Liver (tissue), 9 donors: Measurements from ENCODE around the gene TEK. TPM values are rescaled to one million over a fixed set of nuclear protein-coding genes. Genes with fewer than 3 reads are reported as not detected.

Source experiments
- DNase-seq: peaks from one replicate; pipeline ENCODE4 v3.0.0-alpha.2; 2017; ENCODE audit warnings: low spot score
- H3K27ac ChIP-seq, 2 donors: one replicate each; pipeline ENCODE4 v1.7.0; 2013; ENCODE audit warnings: inconsistent platforms in 2 of 2, low read length in 2 of 2, control low read depth in 1 of 2, low read depth in 1 of 2, mild to moderate bottlenecking in 1 of 2
- H3K27me3 ChIP-seq, 4 donors: one replicate each; pipeline versions ENCODE4 v1.6.1 to v1.7.0; 2013; ENCODE audit warnings: low read length in 3 of 4, inconsistent platforms in 1 of 4, mild to moderate bottlenecking in 1 of 4, moderate library complexity in 1 of 4; ENCODE audit not compliant: control insufficient read depth in 4 of 4, insufficient read depth in 4 of 4
- H3K36me3 ChIP-seq, 4 donors: one replicate each; pipeline versions ENCODE4 v1.6.1 to v1.7.0; 2013; ENCODE audit warnings: low read length in 3 of 4, mild to moderate bottlenecking in 3 of 4, low read depth in 1 of 4, moderate library complexity in 1 of 4; ENCODE audit not compliant: control insufficient read depth in 4 of 4, insufficient read depth in 3 of 4
- H3K4me1 ChIP-seq, 4 donors: one replicate each; pipeline versions ENCODE4 v1.6.1 to v1.7.0; 2013; ENCODE audit warnings: low read length in 3 of 4, mild to moderate bottlenecking in 3 of 4, moderate library complexity in 1 of 4; ENCODE audit not compliant: control insufficient read depth in 4 of 4, insufficient read depth in 4 of 4
- H3K4me3 ChIP-seq, 3 donors: one replicate each; pipeline versions ENCODE4 v1.6.1 to v1.7.0; 2013; ENCODE audit warnings: low read length in 3 of 3, control low read depth in 1 of 3, low read depth in 1 of 3, mild to moderate bottlenecking in 1 of 3
- H3K9ac ChIP-seq, 2 donors: one replicate each; pipeline ENCODE4 v1.7.0; 2013; ENCODE audit warnings: low read length in 2 of 2, mild to moderate bottlenecking in 2 of 2, moderate library complexity in 2 of 2, control low read depth in 1 of 2, low read depth in 1 of 2
- H3K9me3 ChIP-seq, 4 donors: one replicate each; pipeline versions ENCODE4 v1.6.1 to v1.7.0; 2013; ENCODE audit warnings: low read length in 3 of 4; ENCODE audit not compliant: control insufficient read depth in 4 of 4
- EGR1 ChIP-seq, 2 donors: IDR thresholded peaks; 2 replicates each; pipeline ENCODE4 v1.6.1; 2016 to 2018; ENCODE audit warnings: antibody characterized with exemption in 2 of 2, low read depth in 2 of 2
- FOXA1 ChIP-seq: IDR thresholded peaks from 2 replicates; pipeline ENCODE4 v1.6.1; 2016; ENCODE audit warnings: antibody characterized with exemption
- FOXA2 ChIP-seq: IDR thresholded peaks from 2 replicates; pipeline ENCODE4 v1.6.1; 2016; ENCODE audit warnings: antibody characterized with exemption
- GABPA ChIP-seq, 2 donors: IDR thresholded peaks in 1 of 2; conservative IDR thresholded peaks in 1 of 2; 2 replicates each; pipeline ENCODE4 v1.6.1; 2016; ENCODE audit warnings: antibody characterized with exemption in 2 of 2, mild to moderate bottlenecking in 1 of 2, moderate library complexity in 1 of 2
- HNF4A ChIP-seq, 2 donors: conservative IDR thresholded peaks; 2 replicates each; pipeline ENCODE4 v1.6.1; 2016; ENCODE audit warnings: antibody characterized with exemption in 2 of 2, mild to moderate bottlenecking in 2 of 2
- HNF4G ChIP-seq: IDR thresholded peaks from 2 replicates; pipeline ENCODE4 v1.6.1; 2016; ENCODE audit warnings: antibody characterized with exemption
- JUND ChIP-seq, 2 donors: IDR thresholded peaks; 2 replicates each; pipeline ENCODE4 v1.6.1; 2016; ENCODE audit warnings: antibody characterized with exemption in 2 of 2
- NR2F2 ChIP-seq: IDR thresholded peaks from 2 replicates; pipeline ENCODE4 v1.6.1; 2016; ENCODE audit warnings: antibody characterized with exemption
- RAD21 ChIP-seq, 2 donors: IDR thresholded peaks; 2 replicates each; pipeline ENCODE4 v1.6.1; 2016; ENCODE audit warnings: antibody characterized with exemption in 2 of 2, mild to moderate bottlenecking in 2 of 2
- RXRA ChIP-seq, 2 donors: IDR thresholded peaks; 2 replicates each; pipeline ENCODE4 v1.6.1; 2017 to 2018; ENCODE audit warnings: antibody characterized with exemption in 2 of 2, mild to moderate bottlenecking in 1 of 2
- SP1 ChIP-seq: IDR thresholded peaks from 2 replicates; pipeline ENCODE4 v1.6.1; 2018; ENCODE audit warnings: antibody characterized with exemption, mild to moderate bottlenecking
- TAF1 ChIP-seq: conservative IDR thresholded peaks from 2 replicates; pipeline ENCODE4 v1.6.1; 2016; ENCODE audit warnings: antibody characterized with exemption, mild to moderate bottlenecking
- YY1 ChIP-seq: IDR thresholded peaks from 2 replicates; pipeline ENCODE4 v1.6.1; 2016; ENCODE audit warnings: antibody characterized with exemption, mild to moderate bottlenecking
- WGBS: extraction: QIAGEN DNeasy Blood & Tissue Kit; methylation state at CpG from one replicate; pipeline ENCODE4 v1.1.7; 2013; 5-methylcytosine and 5-hydroxymethylcytosine counted together
- polyA plus RNA-seq, 2 donors: library from polyadenylated mRNA; stranded (reverse) in 1 of 2; unstranded in 1 of 2; fragments of 200-250 nt in 1 of 2; fragments of >200 nt in 1 of 2; fragmentation: Nextera tagmentation in 1 of 2; extraction: Ambion mirVana in 1 of 2; gene quantifications; one replicate each; pipeline versions ENCODE4 v1.2.1 to v1.2.3, GENCODE V29; 2013 to 2015
- total RNA-seq, 2 donors: library from RNA; depleted of rRNA; stranded (reverse); fragments of >200 nt; gene quantifications; one replicate each; pipeline ENCODE4 v1.2.3, GENCODE V29; 2014
- TF ChIP-seq, protein P1 (sequence below): IDR thresholded peaks from 2 replicates; pipeline ENCODE4 v1.6.1; 2016; ENCODE audit warnings: antibody characterized with exemption
- TF ChIP-seq, protein P2 (sequence below): fragments of 150-350 bp; IDR thresholded peaks from 2 replicates; pipeline ENCODE4 v1.5.1; 2017; ENCODE audit warnings: improper control_type of control experiment, low read depth, low read length; ENCODE audit not compliant: missing input control
- TF ChIP-seq, protein P3 (sequence below): IDR thresholded peaks from 2 replicates; pipeline ENCODE4 v1.6.1; 2016; ENCODE audit warnings: antibody characterized with exemption
- TF ChIP-seq, protein P4 (sequence below): IDR thresholded peaks from 2 replicates; pipeline ENCODE4 v1.6.1; 2016; ENCODE audit warnings: antibody characterized with exemption
- TF ChIP-seq, protein P5 (sequence below): IDR thresholded peaks from 2 replicates; pipeline ENCODE4 v1.6.1; 2016; ENCODE audit warnings: antibody characterized with exemption, mild to moderate bottlenecking
- donor health status: healthy.
- donor health status: healthy.
- donor health status: healthy.
- donor health status: healthy.
- donor health status: healthy.

Gene TEK
- total and polyA plus RNA-seq, 4 donors: 2.9 to 13.8 (median 8.4) TPM

DNA sequence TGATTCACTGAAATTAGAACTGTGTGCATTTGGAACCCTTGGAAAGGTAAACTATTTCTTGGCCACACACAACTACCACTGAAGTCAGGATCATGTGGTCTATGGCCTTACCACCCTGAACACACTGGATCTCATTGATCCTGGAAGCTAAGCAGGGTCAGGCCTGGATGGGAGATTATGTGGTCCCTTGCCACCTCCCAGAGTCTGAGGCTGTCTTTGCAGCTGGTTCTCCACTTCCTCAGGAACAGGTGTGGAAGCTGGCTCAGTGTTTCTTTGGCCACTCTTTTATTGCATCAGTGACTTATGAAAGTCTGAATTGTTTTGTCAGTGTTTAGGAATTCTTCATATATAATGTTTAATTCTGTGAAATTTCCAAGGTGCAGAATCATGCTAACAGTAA, 89.2 kb downstream of the TEK start:
- H3K9ac ChIP-seq: no peak overlapping the region
- DNase-seq: no peak
- H3K27me3 ChIP-seq: no peaks in the 10 kb centered on the region
- H3K4me3 ChIP-seq: no peak overlapping the region
- H3K4me1 ChIP-seq: no peaks in the 10 kb centered on the region
- H3K27ac ChIP-seq: no peak overlapping the region
- no peaks in the 10 kb centered on the region for H3K9me3 ChIP-seq
- H3K36me3 ChIP-seq: no peaks in the 10 kb centered on the region
- TF ChIP-seq FOXA1 (no peak), FOXA2 (no peak), GABPA (IDR thresholded peaks at IDR 0.05 in 1 of 2, conservative IDR thresholded peaks at IDR 0.05 in 1 of 2) (no peak), NR2F2 (no peak), RAD21 (IDR thresholded peaks at IDR 0.05) (no peak), HNF4A (conservative IDR thresholded peaks at IDR 0.05) (no peak), EGR1 (IDR thresholded peaks at IDR 0.05; ENCODE audit: low read depth in 2 of 2) (no peak), JUND (IDR thresholded peaks at IDR 0.05) (no peak), SP1 (no peak), HNF4G (no peak), RXRA (IDR thresholded peaks at IDR 0.05) (no peak), TAF1 (no peak), YY1 (no peak)
- TF ChIP-seq, protein P1, sequence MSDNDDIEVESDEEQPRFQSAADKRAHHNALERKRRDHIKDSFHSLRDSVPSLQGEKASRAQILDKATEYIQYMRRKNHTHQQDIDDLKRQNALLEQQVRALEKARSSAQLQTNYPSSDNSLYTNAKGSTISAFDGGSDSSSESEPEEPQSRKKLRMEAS: no peak
- TF ChIP-seq, protein P2, sequence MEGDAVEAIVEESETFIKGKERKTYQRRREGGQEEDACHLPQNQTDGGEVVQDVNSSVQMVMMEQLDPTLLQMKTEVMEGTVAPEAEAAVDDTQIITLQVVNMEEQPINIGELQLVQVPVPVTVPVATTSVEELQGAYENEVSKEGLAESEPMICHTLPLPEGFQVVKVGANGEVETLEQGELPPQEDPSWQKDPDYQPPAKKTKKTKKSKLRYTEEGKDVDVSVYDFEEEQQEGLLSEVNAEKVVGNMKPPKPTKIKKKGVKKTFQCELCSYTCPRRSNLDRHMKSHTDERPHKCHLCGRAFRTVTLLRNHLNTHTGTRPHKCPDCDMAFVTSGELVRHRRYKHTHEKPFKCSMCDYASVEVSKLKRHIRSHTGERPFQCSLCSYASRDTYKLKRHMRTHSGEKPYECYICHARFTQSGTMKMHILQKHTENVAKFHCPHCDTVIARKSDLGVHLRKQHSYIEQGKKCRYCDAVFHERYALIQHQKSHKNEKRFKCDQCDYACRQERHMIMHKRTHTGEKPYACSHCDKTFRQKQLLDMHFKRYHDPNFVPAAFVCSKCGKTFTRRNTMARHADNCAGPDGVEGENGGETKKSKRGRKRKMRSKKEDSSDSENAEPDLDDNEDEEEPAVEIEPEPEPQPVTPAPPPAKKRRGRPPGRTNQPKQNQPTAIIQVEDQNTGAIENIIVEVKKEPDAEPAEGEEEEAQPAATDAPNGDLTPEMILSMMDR: no peak
- TF ChIP-seq, protein P3, sequence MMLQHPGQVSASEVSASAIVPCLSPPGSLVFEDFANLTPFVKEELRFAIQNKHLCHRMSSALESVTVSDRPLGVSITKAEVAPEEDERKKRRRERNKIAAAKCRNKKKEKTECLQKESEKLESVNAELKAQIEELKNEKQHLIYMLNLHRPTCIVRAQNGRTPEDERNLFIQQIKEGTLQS: no peak
- TF ChIP-seq, protein P4, sequence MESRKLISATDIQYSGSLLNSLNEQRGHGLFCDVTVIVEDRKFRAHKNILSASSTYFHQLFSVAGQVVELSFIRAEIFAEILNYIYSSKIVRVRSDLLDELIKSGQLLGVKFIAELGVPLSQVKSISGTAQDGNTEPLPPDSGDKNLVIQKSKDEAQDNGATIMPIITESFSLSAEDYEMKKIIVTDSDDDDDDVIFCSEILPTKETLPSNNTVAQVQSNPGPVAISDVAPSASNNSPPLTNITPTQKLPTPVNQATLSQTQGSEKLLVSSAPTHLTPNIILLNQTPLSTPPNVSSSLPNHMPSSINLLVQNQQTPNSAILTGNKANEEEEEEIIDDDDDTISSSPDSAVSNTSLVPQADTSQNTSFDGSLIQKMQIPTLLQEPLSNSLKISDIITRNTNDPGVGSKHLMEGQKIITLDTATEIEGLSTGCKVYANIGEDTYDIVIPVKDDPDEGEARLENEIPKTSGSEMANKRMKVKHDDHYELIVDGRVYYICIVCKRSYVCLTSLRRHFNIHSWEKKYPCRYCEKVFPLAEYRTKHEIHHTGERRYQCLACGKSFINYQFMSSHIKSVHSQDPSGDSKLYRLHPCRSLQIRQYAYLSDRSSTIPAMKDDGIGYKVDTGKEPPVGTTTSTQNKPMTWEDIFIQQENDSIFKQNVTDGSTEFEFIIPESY: no peak

DNA sequence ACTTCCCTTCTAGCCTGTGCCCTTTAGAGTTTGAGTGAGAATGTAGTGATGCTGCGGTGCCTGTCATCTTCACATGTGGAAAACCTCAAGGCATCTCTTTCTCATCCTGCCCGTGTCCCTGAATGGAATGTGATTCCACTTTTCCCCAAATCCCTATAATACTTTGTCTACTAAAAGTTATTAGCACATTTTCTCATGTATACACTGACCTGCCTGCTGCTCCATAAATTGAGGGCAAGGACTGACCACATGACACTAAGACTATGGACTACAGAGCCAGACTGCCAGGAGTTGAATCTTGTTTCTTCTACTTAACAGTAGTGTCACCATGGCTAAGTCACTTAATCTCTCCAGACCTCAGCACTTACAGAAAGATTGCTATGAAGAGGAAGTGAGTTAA, 93.0 kb downstream of the TEK start:
- no peaks in the 10 kb centered on the region for H3K36me3 ChIP-seq
- no peaks in the 10 kb centered on the region for H3K27me3 ChIP-seq
- no peaks in the 10 kb centered on the region for H3K4me1 ChIP-seq
- TF ChIP-seq, protein P5, sequence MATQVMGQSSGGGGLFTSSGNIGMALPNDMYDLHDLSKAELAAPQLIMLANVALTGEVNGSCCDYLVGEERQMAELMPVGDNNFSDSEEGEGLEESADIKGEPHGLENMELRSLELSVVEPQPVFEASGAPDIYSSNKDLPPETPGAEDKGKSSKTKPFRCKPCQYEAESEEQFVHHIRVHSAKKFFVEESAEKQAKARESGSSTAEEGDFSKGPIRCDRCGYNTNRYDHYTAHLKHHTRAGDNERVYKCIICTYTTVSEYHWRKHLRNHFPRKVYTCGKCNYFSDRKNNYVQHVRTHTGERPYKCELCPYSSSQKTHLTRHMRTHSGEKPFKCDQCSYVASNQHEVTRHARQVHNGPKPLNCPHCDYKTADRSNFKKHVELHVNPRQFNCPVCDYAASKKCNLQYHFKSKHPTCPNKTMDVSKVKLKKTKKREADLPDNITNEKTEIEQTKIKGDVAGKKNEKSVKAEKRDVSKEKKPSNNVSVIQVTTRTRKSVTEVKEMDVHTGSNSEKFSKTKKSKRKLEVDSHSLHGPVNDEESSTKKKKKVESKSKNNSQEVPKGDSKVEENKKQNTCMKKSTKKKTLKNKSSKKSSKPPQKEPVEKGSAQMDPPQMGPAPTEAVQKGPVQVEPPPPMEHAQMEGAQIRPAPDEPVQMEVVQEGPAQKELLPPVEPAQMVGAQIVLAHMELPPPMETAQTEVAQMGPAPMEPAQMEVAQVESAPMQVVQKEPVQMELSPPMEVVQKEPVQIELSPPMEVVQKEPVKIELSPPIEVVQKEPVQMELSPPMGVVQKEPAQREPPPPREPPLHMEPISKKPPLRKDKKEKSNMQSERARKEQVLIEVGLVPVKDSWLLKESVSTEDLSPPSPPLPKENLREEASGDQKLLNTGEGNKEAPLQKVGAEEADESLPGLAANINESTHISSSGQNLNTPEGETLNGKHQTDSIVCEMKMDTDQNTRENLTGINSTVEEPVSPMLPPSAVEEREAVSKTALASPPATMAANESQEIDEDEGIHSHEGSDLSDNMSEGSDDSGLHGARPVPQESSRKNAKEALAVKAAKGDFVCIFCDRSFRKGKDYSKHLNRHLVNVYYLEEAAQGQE: no peak
- no peak for TF ChIP-seq FOXA1
- no peak for TF ChIP-seq RXRA (IDR thresholded peaks at IDR 0.05)
- no peak for TF ChIP-seq JUND (IDR thresholded peaks at IDR 0.05)
- TF ChIP-seq HNF4A (conservative IDR thresholded peaks at IDR 0.05): no peak
- H3K9ac ChIP-seq: no peak overlapping the region
- no peaks in the 10 kb centered on the region for H3K9me3 ChIP-seq
- no peak overlapping the region for H3K27ac ChIP-seq
- no peak overlapping the region for H3K4me3 ChIP-seq
- 87% methylated on average over 2 of the region's 2 CpGs for WGBS
- DNase-seq: no peak
